Measurements from ENCODE around the gene IL23R.

IL23R gene

DNA sequence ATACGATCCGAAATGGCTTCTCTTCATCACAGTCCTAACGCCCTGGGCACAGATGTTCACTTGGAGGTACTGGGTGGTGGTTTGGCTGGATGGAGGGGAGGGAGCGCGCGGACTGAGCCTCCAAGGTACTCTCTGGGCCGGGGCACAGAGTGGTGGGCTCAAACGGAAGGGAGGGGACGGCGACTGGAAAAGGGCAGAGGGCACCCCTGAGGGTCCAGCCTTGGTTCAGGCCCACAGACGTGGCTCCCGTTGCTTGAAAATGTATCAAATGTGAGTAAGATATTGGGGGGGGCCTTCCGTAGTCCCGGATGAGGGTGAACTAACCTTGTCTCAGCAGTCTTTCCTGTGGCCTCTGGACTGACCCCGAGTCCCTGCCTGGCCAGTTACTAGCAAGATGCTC lies 141.9 kb downstream of the IL23R start:
- DNase-seq: no peak
- Histone ChIP-seq H3K4me3 (ENCODE audit: insufficient read depth, low read depth, low read length, poor library complexity, severe bottlenecking) (no peak overlapping the region), H3K27ac (ENCODE audit: insufficient read depth, low read length, poor library complexity, severe bottlenecking) (no peak overlapping the region), H3K36me3 (ENCODE audit: control insufficient read depth, insufficient read depth, low read length) (no peaks in the 10 kb centered on the region), H3K27me3 (replicated peaks; ENCODE audit: control insufficient read depth, insufficient read depth, low read length, poor library complexity, severe bottlenecking) (peaks cover 6% of the 10 kb centered on the region), H3K9me3 (ENCODE audit: control insufficient read depth, low read length) (no peaks in the 10 kb centered on the region), H3K4me1 (ENCODE audit: control insufficient read depth, insufficient read depth, low read length, poor library complexity, severe bottlenecking) (peaks cover 10% of the 10 kb centered on the region)

Measured in effector memory CD4-positive, alpha-beta T cell (primary cell).